ENCODE data around the gene C9orf153.

The C9orf153 gene

DNA sequence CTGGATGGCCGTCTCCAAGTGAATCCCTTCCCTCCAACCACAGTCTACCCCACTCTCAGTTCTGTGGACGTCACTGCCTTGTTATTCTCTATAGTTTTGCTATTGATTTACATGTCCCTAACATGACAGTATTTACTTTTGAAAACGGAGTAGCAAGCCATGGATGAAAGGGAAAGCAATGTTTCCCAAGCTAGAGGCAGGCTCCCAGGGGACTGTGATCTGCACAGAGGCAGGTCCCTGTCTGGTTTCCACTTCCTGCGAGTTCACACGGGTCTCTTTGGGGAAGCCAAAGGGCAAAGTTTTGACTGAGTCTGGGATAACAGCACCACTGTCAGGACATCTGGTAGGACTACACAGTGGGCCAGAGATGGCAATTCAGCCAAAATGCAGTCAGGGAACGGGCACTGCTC is 12.7 kb downstream of the C9orf153 start:
- Histone ChIP-seq H3K27ac (ENCODE audit: low read depth, low read length, poor library complexity, severe bottlenecking) (no peak overlapping the region), H3K9ac (ENCODE audit: low read length) (no peak overlapping the region), H3K9me2 (ENCODE audit: low read depth, low read length) (no peaks in the 10 kb centered on the region), H3F3A (ENCODE audit: insufficient read depth, low read length) (no peaks in the 10 kb centered on the region), H3K4me3 (ENCODE audit: low read depth, low read length, poor library complexity, severe bottlenecking) (no peak overlapping the region), H3K27me3 (ENCODE audit: insufficient read depth, low read length) (no peaks in the 10 kb centered on the region), H3K4me1 (ENCODE audit: insufficient read depth, low read length, severe bottlenecking) (no peaks in the 10 kb centered on the region), H3K79me2 (ENCODE audit: insufficient read depth, low read length) (no peaks in the 10 kb centered on the region), H3K4me2 (ENCODE audit: low read length) (no peak overlapping the region), H2AFZ (ENCODE audit: low read length) (no peak overlapping the region), H3K36me3 (ENCODE audit: insufficient read depth, low read length) (no peaks in the 10 kb centered on the region), H4K20me1 (ENCODE audit: insufficient read depth, low read length) (no peaks in the 10 kb centered on the region), H3K9me3 (ENCODE audit: low read length) (no peaks in the 10 kb centered on the region)
- TF ChIP-seq, protein P1, sequence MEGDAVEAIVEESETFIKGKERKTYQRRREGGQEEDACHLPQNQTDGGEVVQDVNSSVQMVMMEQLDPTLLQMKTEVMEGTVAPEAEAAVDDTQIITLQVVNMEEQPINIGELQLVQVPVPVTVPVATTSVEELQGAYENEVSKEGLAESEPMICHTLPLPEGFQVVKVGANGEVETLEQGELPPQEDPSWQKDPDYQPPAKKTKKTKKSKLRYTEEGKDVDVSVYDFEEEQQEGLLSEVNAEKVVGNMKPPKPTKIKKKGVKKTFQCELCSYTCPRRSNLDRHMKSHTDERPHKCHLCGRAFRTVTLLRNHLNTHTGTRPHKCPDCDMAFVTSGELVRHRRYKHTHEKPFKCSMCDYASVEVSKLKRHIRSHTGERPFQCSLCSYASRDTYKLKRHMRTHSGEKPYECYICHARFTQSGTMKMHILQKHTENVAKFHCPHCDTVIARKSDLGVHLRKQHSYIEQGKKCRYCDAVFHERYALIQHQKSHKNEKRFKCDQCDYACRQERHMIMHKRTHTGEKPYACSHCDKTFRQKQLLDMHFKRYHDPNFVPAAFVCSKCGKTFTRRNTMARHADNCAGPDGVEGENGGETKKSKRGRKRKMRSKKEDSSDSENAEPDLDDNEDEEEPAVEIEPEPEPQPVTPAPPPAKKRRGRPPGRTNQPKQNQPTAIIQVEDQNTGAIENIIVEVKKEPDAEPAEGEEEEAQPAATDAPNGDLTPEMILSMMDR (IDR thresholded peaks at IDR 0.05; ENCODE audit: low read length), result no peak
- no peak for TF ChIP-seq EZH2 (IDR thresholded peaks at IDR 0.05; ENCODE audit: borderline replicate concordance, low read length)

DNA sequence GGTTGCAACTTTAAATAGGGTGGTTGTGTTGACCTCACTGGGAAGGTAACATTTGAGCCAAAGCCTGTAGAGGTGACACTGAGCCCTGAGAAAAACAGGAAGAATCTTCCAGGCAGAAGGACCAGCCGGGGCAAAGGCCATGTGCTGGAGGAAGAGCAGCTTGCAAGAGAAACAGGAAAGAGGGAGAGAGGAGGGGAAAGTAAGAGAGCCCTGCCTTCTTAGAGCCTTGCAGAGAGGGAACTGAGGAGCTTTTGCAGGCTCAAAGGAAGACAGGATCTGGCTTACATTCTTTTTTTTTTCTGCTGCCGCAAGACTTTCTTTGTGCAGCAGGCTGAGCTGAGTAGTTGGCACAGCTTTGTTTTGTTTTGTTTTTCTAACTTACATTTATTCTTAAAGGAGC is 17.4 kb downstream of the C9orf153 start:
- Histone ChIP-seq H3K9me3 (ENCODE audit: low read length) (no peaks in the 10 kb centered on the region), H3K36me3 (ENCODE audit: insufficient read depth, low read length) (no peaks in the 10 kb centered on the region), H3K9ac (ENCODE audit: low read length) (no peak overlapping the region), H3K27ac (ENCODE audit: low read depth, low read length, poor library complexity, severe bottlenecking) (no peak overlapping the region), H3K4me3 (ENCODE audit: low read depth, low read length, poor library complexity, severe bottlenecking) (no peak overlapping the region), H2AFZ (ENCODE audit: low read length) (no peak overlapping the region), H3F3A (ENCODE audit: insufficient read depth, low read length) (no peaks in the 10 kb centered on the region), H3K27me3 (ENCODE audit: insufficient read depth, low read length) (no peaks in the 10 kb centered on the region), H3K4me1 (ENCODE audit: insufficient read depth, low read length, severe bottlenecking) (no peaks in the 10 kb centered on the region), H4K20me1 (ENCODE audit: insufficient read depth, low read length) (no peaks in the 10 kb centered on the region), H3K9me2 (ENCODE audit: low read depth, low read length) (no peaks in the 10 kb centered on the region), H3K4me2 (ENCODE audit: low read length) (no peak overlapping the region), H3K79me2 (ENCODE audit: insufficient read depth, low read length) (no peaks in the 10 kb centered on the region)
- TF ChIP-seq, protein P1 (IDR thresholded peaks at IDR 0.05; ENCODE audit: low read length), result no peak
- TF ChIP-seq EZH2 (IDR thresholded peaks at IDR 0.05; ENCODE audit: borderline replicate concordance, low read length), result no peak

DNA sequence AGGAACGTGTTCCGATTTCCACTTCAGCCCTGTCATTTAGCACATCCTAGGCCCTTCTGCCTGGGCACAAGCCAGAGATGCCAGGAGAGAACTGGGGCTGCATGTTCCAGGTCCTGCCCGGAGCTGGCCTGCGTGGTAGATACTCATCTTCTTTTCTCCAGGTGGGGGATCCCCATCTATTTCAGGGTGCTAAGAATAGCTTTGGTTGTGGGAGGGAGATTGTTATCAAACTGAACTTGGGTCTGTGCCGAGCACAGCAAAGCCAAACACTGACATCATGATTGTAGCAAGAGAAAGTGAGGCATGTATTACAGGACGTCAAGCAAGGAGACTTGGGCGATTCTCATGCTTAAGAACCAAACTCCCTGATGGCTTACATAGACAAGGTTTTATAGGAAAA is 18.2 kb downstream of the C9orf153 start:
- H3F3A ChIP-seq (ENCODE audit: insufficient read depth, low read length), result no peaks in the 10 kb centered on the region
- H3K4me2 ChIP-seq (ENCODE audit: low read length), result no peak overlapping the region
- no peak overlapping the region for H3K4me3 ChIP-seq (ENCODE audit: low read depth, low read length, poor library complexity, severe bottlenecking)
- H3K36me3 ChIP-seq (ENCODE audit: insufficient read depth, low read length), result no peaks in the 10 kb centered on the region
- H3K9ac ChIP-seq (ENCODE audit: low read length), result no peak overlapping the region
- TF ChIP-seq, protein P1 (IDR thresholded peaks at IDR 0.05; ENCODE audit: low read length), result no peak
- no peak for TF ChIP-seq EZH2 (IDR thresholded peaks at IDR 0.05; ENCODE audit: borderline replicate concordance, low read length)
- no peaks in the 10 kb centered on the region for H3K9me3 ChIP-seq (ENCODE audit: low read length)
- H2AFZ ChIP-seq (ENCODE audit: low read length), result no peak overlapping the region
- H4K20me1 ChIP-seq (ENCODE audit: insufficient read depth, low read length), result no peaks in the 10 kb centered on the region
- H3K4me1 ChIP-seq (ENCODE audit: insufficient read depth, low read length, severe bottlenecking), result no peaks in the 10 kb centered on the region
- no peak overlapping the region for H3K27ac ChIP-seq (ENCODE audit: low read depth, low read length, poor library complexity, severe bottlenecking)
- H3K27me3 ChIP-seq (ENCODE audit: insufficient read depth, low read length), result no peaks in the 10 kb centered on the region
- no peaks in the 10 kb centered on the region for H3K79me2 ChIP-seq (ENCODE audit: insufficient read depth, low read length)
- no peaks in the 10 kb centered on the region for H3K9me2 ChIP-seq (ENCODE audit: low read depth, low read length)
